IPS DF 4.7 (cell line): ENCODE measurements around the gene PTP4A2.
"Not testable (repeated sequence)": the region's sequence is repeated elsewhere in the genome, so short reads cannot be mapped to it uniquely, and the experiment has no call there.

Experiments
- DNase-seq: peaks from one replicate; pipeline ENCODE4 v3.0.0-alpha.2; 2013; ENCODE audit warnings: low spot score; ENCODE audit errors: extremely low read depth

PTP4A2 gene

GRCh38 chr1:31951276-31951675 is 13.1 kb upstream of the PTP4A2 start:
- DNase-seq, result no peak

- DNase-seq, result no peak
These were observed 11.7 kb upstream of the PTP4A2 start for GRCh38 chr1:31949862-31950261.

GRCh38 chr1:31945677-31946076 is 7.5 kb upstream of the PTP4A2 start:
- DNase-seq, result not testable (repeated sequence)

GRCh38 chr1:31944205-31945089 is 6.3 kb upstream of the PTP4A2 start:
- no peak for DNase-seq

GRCh38 chr1:31943546-31944184 is 5.5 kb upstream of the PTP4A2 start:
- no peak for DNase-seq

- DNase-seq, result not testable (repeated sequence)
These were observed 3.9 kb upstream of the PTP4A2 start for GRCh38 chr1:31942061-31942460.

GRCh38 chr1:31939484-31940329 is 1.5 kb upstream of the PTP4A2 start:
- no peak for DNase-seq

GRCh38 chr1:31937300-31938183 is 626 bp downstream of the PTP4A2 start:
- DNase-seq, result no peak

GRCh38 chr1:31936981-31937299 is 1.2 kb downstream of the PTP4A2 start:
- no peak for DNase-seq

GRCh38 chr1:31936278-31936980 is 1.7 kb downstream of the PTP4A2 start:
- no peak for DNase-seq

GRCh38 chr1:31934706-31935629 is 3.2 kb downstream of the PTP4A2 start:
- no peak for DNase-seq

- DNase-seq, result no peak
These were observed 5.5 kb downstream of the PTP4A2 start for GRCh38 chr1:31932491-31933316.

- DNase-seq, result no peak
These were observed 6.5 kb downstream of the PTP4A2 start for GRCh38 chr1:31931593-31932225.

GRCh38 chr1:31930836-31931592 is 7.2 kb downstream of the PTP4A2 start:
- DNase-seq, result no peak

- no peak for DNase-seq
These were observed 10.5 kb downstream of the PTP4A2 start for GRCh38 chr1:31927661-31927980.

- no peak for DNase-seq
These were observed 11.1 kb downstream of the PTP4A2 start for GRCh38 chr1:31926853-31927660.

- no peak for DNase-seq
These were observed 11.9 kb downstream of the PTP4A2 start for GRCh38 chr1:31926252-31926651.
